Tibial artery (tissue), 4 donors: ENCODE measurements around the gene ENTPD7.
A peak's percentile ranks its signal among the peaks of the same experiment; 100 is the strongest.

ENCODE experiments used
- DNase-seq, 2 donors: peaks; one replicate each; pipeline ENCODE4 v3.0.0-alpha.2; 2019
- H3K27ac ChIP-seq, 2 donors: fragments of 200-600 bp; sonication (generic) in 1 of 2; 1 replicate in 1 of 2; 2 replicates in 1 of 2; pipeline ENCODE4 v1.5.1; 2018 to 2019; ENCODE audit warnings: mild to moderate bottlenecking in 1 of 2
- H3K27me3 ChIP-seq, 2 donors: fragments of 200-600 bp; sonication (generic) in 1 of 2; one replicate each; pipeline versions ENCODE4 v1.5.1 to v1.6.0; 2016 to 2019
- H3K36me3 ChIP-seq, 3 donors: fragments of 200-600 bp; sonication (generic) in 2 of 3; one replicate each; pipeline ENCODE4 v1.5.1; 2016 to 2019; ENCODE audit warnings: mild to moderate bottlenecking in 2 of 3
- H3K4me1 ChIP-seq, 4 donors: fragments of 200-600 bp; sonication (generic) in 2 of 4; 1 replicate in 3 of 4; 2 replicates in 1 of 4; pipeline ENCODE4 v1.5.1; 2016 to 2019
- H3K4me3 ChIP-seq, 2 donors: fragments of 200-600 bp; sonication (generic) in 1 of 2; 1 replicate in 1 of 2; 2 replicates in 1 of 2; pipeline ENCODE4 v1.5.1; 2018 to 2019; ENCODE audit warnings: mild to moderate bottlenecking in 2 of 2
- H3K9me3 ChIP-seq, 3 donors: fragments of 200-600 bp; sonication (generic) in 1 of 3; one replicate each; pipeline ENCODE4 v1.5.1; 2016 to 2019
- CTCF ChIP-seq, 2 experiments: fragments of 200-600 bp in 1 of 2; fragments of 450-650 bp in 1 of 2; IDR thresholded peaks; one replicate each; pipeline ENCODE4 v1.5.1; 2017 to 2019; ENCODE audit warnings: antibody characterized with exemption in 2 of 2, mild to moderate bottlenecking in 1 of 2, moderate library complexity in 1 of 2
- intact Hi-C: fragments of 100-400 bp; cut with DNase I; formaldehyde crosslinking; loops from one replicate; pipeline ENCODE4 v1.15.0; 2023; ENCODE audit warnings: low total_unique reads

Gene ENTPD7

GRCh38 chr10:99617696-99618095 is 41.6 kb upstream of the ENTPD7 start:
- H3K36me3 ChIP-seq = peaks cover 7 to 24% (median 9%) of the 10 kb centered on the region in 3 donors
- peak overlapping the region; percentile 2 to 70 for H3K4me3 ChIP-seq
- TF ChIP-seq CTCF (IDR thresholded peaks at IDR 0.05) = no peak
- H3K4me1 ChIP-seq = peaks cover 0 to 49% (median 29%) of the 10 kb centered on the region in 4 donors
- no peaks in the 10 kb centered on the region for H3K9me3 ChIP-seq
- no peaks in the 10 kb centered on the region for H3K27me3 ChIP-seq
- H3K27ac ChIP-seq = peak overlapping the region in 1 of 2 donors; percentile 18
- intact Hi-C loops = no loop called here
- no peak for DNase-seq

GRCh38 chr10:99619090-99619800 is 40.1 kb upstream of the ENTPD7 start:
- peaks cover 0 to 9% (median 0%) of the 10 kb centered on the region in 3 donors for H3K36me3 ChIP-seq
- intact Hi-C loops = no loop called here
- TF ChIP-seq CTCF (IDR thresholded peaks at IDR 0.05) = no peak
- peaks cover 0 to 49% (median 29%) of the 10 kb centered on the region in 4 donors for H3K4me1 ChIP-seq
- no peak for DNase-seq
- H3K4me3 ChIP-seq = peak overlapping the region; percentile 70 to 93
- H3K9me3 ChIP-seq = no peaks in the 10 kb centered on the region
- H3K27me3 ChIP-seq = no peaks in the 10 kb centered on the region
- H3K27ac ChIP-seq = peak overlapping the region; percentile 92 to 98

GRCh38 chr10:99619851-99620710 is 39.2 kb upstream of the ENTPD7 start, which contains the start of gene SLC25A28:
Gene SLC25A28 (minus strand): TSS chr10:99620439. CDS start chr10:99620335, 104 bp downstream.
- DNase-seq = peak; percentile 96 to 98
- H3K36me3 ChIP-seq = peaks cover 0 to 2% (median 0%) of the 10 kb centered on the region in 3 donors
- TF ChIP-seq CTCF (IDR thresholded peaks at IDR 0.05) = peak in 1 of 2 experiments; percentile 19
- intact Hi-C loops = loop anchor here (2.0 to 5.0 kb wide), 2 partner anchors 112 to 189 kb away; partner anchors contain the start of genes COX15, CUTC and GOT1
- H3K4me3 ChIP-seq = peak within 1 kb of the TSS; percentile 70 to 93
- peak within 1 kb of the TSS; percentile 92 to 98 for H3K27ac ChIP-seq
- H3K27me3 ChIP-seq = no peaks in the 10 kb centered on the region
- no peaks in the 10 kb centered on the region for H3K9me3 ChIP-seq
- peaks cover 0 to 49% (median 29%) of the 10 kb centered on the region in 4 donors for H3K4me1 ChIP-seq

- H3K4me1 ChIP-seq = peaks cover 0 to 45% (median 29%) of the 10 kb centered on the region in 4 donors
- peak; percentile 95 to 97 for DNase-seq
- H3K36me3 ChIP-seq = no peaks in the 10 kb centered on the region
- H3K4me3 ChIP-seq = peak overlapping the region; percentile 70 to 93
- intact Hi-C loops = loop anchor here (2.0 to 5.0 kb wide), 2 partner anchors 111 to 190 kb away; partner anchors contain the start of genes COX15, CUTC and GOT1
- H3K9me3 ChIP-seq = no peaks in the 10 kb centered on the region
- no peaks in the 10 kb centered on the region for H3K27me3 ChIP-seq
- TF ChIP-seq CTCF (IDR thresholded peaks at IDR 0.05) = peak; percentile 12 to 22
- peak overlapping the region; percentile 92 to 98 for H3K27ac ChIP-seq
These were observed 38.4 kb upstream of the ENTPD7 start for GRCh38 chr10:99620711-99621453.
